Measurements from ENCODE around the gene TMEM151B. TPM values are rescaled to one million over a fixed set of nuclear protein-coding genes. Genes with fewer than 3 reads are reported as not detected.

The TMEM151B gene
- total and polyA plus RNA-seq, 2 of the 13 experiments (the other 11 are each of a cell fraction or from before 2014, with no cell fraction given), result not detected

DNA sequence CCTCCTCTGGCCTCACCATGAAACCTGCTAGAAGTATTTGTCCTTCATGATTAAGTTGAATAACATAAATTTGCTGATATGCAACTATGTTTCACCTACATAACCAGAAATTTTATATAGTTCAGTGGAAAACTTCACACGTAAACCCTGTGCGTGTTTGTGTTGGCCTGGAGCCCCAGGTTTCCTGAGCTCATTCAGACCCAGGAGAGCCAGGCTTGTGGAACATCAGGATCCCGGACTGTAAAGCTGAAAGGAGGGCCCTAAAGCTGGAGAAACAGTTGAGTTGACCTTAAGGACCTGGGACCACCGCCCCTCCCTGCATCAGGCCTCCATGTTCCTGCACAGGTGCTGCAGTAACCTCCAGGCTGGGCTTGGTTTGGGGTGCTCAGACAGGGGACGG lies 69.1 kb downstream of the TMEM151B start:
- Histone ChIP-seq H3K36me3 (replicated peaks in 1 of 2; ENCODE audit: control insufficient read depth in 1 of 2, insufficient read depth in 2 of 2, low read length in 2 of 2) (no peaks in the 10 kb centered on the region), H3K9ac (ENCODE audit: insufficient read depth, low read depth, low read length) (no peak overlapping the region), H3K27ac (ENCODE audit: extremely low read length, insufficient read depth, low read length) (no peak overlapping the region), H3K4me3 (replicated peaks in 1 of 3; ENCODE audit: insufficient read depth in 1 of 3, low read depth in 2 of 3, low read length in 3 of 3) (no peak overlapping the region), H2AFZ (ENCODE audit: low read length) (no peak overlapping the region), H3K9me3 (ENCODE audit: low read length) (no peaks in the 10 kb centered on the region), H3K4me2 (ENCODE audit: low read depth, low read length) (no peak overlapping the region), H3K27me3 (ENCODE audit: control insufficient read depth in 1 of 2, insufficient read depth in 2 of 2, low read length in 2 of 2) (peaks cover 0 to 57% of the 10 kb centered on the region in 2 experiments; a peak in 4 of 5 replicates), H4K20me1 (ENCODE audit: insufficient read depth, low read length) (no peaks in the 10 kb centered on the region), H3K4me1 (ENCODE audit: insufficient read depth, low read length) (0 out of 2 replicates have a peak, but pooled peaks cover 2% of the 10 kb centered on the region), H3K79me2 (ENCODE audit: insufficient read depth, low read length) (no peaks in the 10 kb centered on the region)
- 43% methylated on average over 5 of the region's 5 CpGs for WGBS (ENCODE audit: low lambda C conversion rate)
- in situ Hi-C loops (cut with HindIII; ENCODE audit: extremely low pct_ligation_motif_present, low pct_unique_long_range_greater_than_20kb), result loop anchor here (5.0 kb wide), 1 partner anchor 67 kb away; the partner anchor contains the start of gene TMEM151B
- ChIA-PET POLR2A (no interaction called here), CTCF (ENCODE audit: low intra/inter-chr PET ratio, low total read pairs) (interaction anchor here (4.7 kb wide), 1 partner anchor 71 kb away, joined by 65 read pairs; the partner anchor contains the start of gene TMEM151B)
- DNase-seq (ENCODE audit: low spot score) (no peak), FAIRE-seq (no peak), ATAC-seq (no peak)
- no TSS peak for BruUV-seq (replicated peaks)
- 0 out of 4 replicates have a peak, but pooled peaks have one; percentile 9 to 13 for TF ChIP-seq MAFK (conservative IDR thresholded peaks at IDR 0.05 in 1 of 2, IDR thresholded peaks at IDR 0.05 in 1 of 2; ENCODE audit: low read length in 2 of 2)
- TF ChIP-seq EED (CRISPR knock-in tag; IDR thresholded peaks at IDR 0.05), result no peak
- intact Hi-C loops (cut with micrococcal nuclease; ENCODE audit: unreplicated experiment), result loop anchor here (10.0 kb wide), 1 partner anchor 244 kb away; no protein-coding TSS in a partner anchor

DNA sequence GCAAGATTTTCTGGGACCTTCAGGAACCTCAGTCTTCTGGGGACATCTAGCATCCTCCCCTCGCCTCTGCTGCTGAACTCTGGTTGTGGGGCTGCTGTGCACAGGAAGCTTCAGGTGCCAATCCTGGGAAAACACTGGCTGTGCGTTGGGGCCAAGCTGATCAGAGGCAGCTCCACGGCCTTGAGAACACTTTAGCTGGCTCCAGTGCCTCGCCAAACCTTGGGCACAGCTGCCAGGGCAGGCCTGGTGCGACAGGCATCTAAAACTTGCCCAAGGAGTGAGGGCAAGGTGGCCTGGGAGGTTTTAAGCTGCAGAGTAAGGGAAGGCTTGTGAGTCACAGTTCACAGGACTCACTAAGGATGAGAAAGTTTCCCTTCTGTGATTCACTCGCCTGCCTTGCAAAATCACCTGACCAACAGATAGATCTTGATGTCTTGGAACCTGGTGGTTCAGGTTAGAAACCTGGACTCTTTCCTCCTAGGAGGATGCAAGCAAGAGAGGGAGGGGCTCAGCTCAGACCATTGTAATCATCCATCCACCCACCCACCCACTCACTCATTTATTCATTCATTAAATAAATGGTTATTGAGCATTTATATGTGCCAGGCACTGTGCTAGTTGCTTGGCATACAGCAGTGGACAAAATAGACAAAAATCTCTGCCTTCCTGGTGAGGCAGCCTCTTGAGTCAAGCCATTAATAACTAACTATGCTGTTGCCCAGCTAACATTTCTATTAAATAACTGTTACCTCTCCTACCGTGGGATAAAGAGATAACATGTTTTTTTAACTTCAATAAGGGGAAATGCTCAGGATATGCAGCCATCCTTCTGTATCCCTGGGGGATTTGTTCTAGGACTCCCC lies 69.7 kb downstream of the TMEM151B start:
- BruUV-seq (replicated peaks), result no TSS peak
- WGBS (ENCODE audit: low lambda C conversion rate), result 4% methylated on average over 7 of the region's 7 CpGs
- FAIRE-seq, result no peak
- no peaks in the 10 kb centered on the region for H3K36me3 ChIP-seq (replicated peaks in 1 of 2; ENCODE audit: control insufficient read depth in 1 of 2, insufficient read depth in 2 of 2, low read length in 2 of 2)
- H3K27me3 ChIP-seq (ENCODE audit: control insufficient read depth in 1 of 2, insufficient read depth in 2 of 2, low read length in 2 of 2), result peaks cover 0 to 64% of the 10 kb centered on the region in 2 experiments; a peak in 3 of 5 replicates
- TF ChIP-seq ZNF280B (CRISPR knock-in tag; IDR thresholded peaks at IDR 0.05; ENCODE audit: borderline replicate concordance), result 0 out of 2 replicates have a peak, but pooled peaks have one; percentile 24
- TF ChIP-seq, protein P1, sequence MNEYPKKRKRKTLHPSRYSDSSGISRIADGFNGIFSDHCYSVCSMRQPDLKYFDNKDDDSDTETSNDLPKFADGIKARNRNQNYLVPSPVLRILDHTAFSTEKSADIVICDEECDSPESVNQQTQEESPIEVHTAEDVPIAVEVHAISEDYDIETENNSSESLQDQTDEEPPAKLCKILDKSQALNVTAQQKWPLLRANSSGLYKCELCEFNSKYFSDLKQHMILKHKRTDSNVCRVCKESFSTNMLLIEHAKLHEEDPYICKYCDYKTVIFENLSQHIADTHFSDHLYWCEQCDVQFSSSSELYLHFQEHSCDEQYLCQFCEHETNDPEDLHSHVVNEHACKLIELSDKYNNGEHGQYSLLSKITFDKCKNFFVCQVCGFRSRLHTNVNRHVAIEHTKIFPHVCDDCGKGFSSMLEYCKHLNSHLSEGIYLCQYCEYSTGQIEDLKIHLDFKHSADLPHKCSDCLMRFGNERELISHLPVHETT (CRISPR knock-in tag; conservative IDR thresholded peaks at IDR 0.05), result no peak
- H3K4me1 ChIP-seq (ENCODE audit: insufficient read depth, low read length), result 0 out of 2 replicates have a peak, but pooled peaks cover 6% of the 10 kb centered on the region
- POLR2A ChIA-PET, result no interaction called here
- no peak overlapping the region for H3K9ac ChIP-seq (ENCODE audit: insufficient read depth, low read depth, low read length)
- no peak overlapping the region for H2AFZ ChIP-seq (ENCODE audit: low read length)
- H3K9me3 ChIP-seq (ENCODE audit: low read length), result no peaks in the 10 kb centered on the region
- in situ Hi-C loops (cut with HindIII; ENCODE audit: extremely low pct_ligation_motif_present, low pct_unique_long_range_greater_than_20kb), result loop anchor here (5.0 kb wide), 1 partner anchor 68 kb away; the partner anchor contains the start of gene TMEM151B
- H3K4me2 ChIP-seq (ENCODE audit: low read depth, low read length), result no peak overlapping the region
- CTCF ChIA-PET (ENCODE audit: low intra/inter-chr PET ratio, low total read pairs), result interaction anchor here (4.7 kb wide), 1 partner anchor 71 kb away, joined by 65 read pairs; the partner anchor contains the start of gene TMEM151B
- no peaks in the 10 kb centered on the region for H3K79me2 ChIP-seq (ENCODE audit: insufficient read depth, low read length)
- no peak for DNase-seq (ENCODE audit: low spot score)
- H3K27ac ChIP-seq (ENCODE audit: extremely low read length, insufficient read depth, low read length), result no peak overlapping the region
- intact Hi-C loops (cut with micrococcal nuclease; ENCODE audit: unreplicated experiment), result loop anchor here (10.0 kb wide), 1 partner anchor 245 kb away; no protein-coding TSS in a partner anchor
- H4K20me1 ChIP-seq (ENCODE audit: insufficient read depth, low read length), result no peaks in the 10 kb centered on the region
- ATAC-seq, result no peak
- no peak overlapping the region for H3K4me3 ChIP-seq (replicated peaks in 1 of 3; ENCODE audit: insufficient read depth in 1 of 3, low read depth in 2 of 3, low read length in 3 of 3)

Measured in HepG2 (cell line).